Mucosa of stomach (tissue), 1 donor: ENCODE measurements around the gene MCF2L.

Experiments
- H3K27me3 ChIP-seq: one replicate; pipeline ENCODE4 v1.7.0; 2013; ENCODE audit warnings: mild to moderate bottlenecking, low read length; ENCODE audit not compliant: control insufficient read depth, insufficient read depth
- H3K36me3 ChIP-seq: one replicate; pipeline ENCODE4 v1.7.0; 2013; ENCODE audit warnings: low read length; ENCODE audit not compliant: control insufficient read depth, insufficient read depth
- H3K4me1 ChIP-seq: one replicate; pipeline ENCODE4 v1.7.0; 2013; ENCODE audit warnings: mild to moderate bottlenecking, low read length; ENCODE audit not compliant: control insufficient read depth, insufficient read depth
- H3K4me3 ChIP-seq: one replicate; pipeline ENCODE4 v1.7.0; 2013; ENCODE audit warnings: low read length
- H3K9ac ChIP-seq: one replicate; pipeline ENCODE4 v1.7.0; 2013; ENCODE audit warnings: mild to moderate bottlenecking, low read length, moderate library complexity
- H3K9me3 ChIP-seq: one replicate; pipeline ENCODE4 v1.7.0; 2013; ENCODE audit warnings: mild to moderate bottlenecking, low read length, moderate library complexity; ENCODE audit not compliant: control insufficient read depth
- donor health status: Pancreatic carcinoma.

The MCF2L gene

DNA sequence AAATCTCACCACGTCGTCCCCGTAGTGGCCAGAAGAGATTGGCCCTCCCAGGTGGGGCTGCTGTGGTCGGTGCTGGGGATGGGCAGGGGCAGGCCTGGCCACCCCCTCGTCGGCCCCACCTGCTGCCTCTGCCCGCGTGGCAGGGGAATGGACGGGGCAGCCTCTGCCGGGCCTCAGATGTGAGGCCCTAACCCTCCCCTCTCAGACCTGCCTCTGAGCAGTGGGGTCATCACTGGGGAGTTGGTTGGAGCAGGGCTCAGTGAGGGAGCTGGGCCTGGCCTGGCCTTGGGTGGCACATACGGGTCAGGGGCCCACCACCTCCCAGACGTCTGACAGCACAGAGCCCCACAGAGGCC lies 41.5 kb downstream of the MCF2L start:
- H3K4me1 ChIP-seq, result peaks cover 29% of the 10 kb centered on the region
- no peaks in the 10 kb centered on the region for H3K9me3 ChIP-seq
- no peak overlapping the region for H3K4me3 ChIP-seq
- H3K36me3 ChIP-seq, result no peaks in the 10 kb centered on the region
- no peaks in the 10 kb centered on the region for H3K27me3 ChIP-seq
- H3K9ac ChIP-seq, result no peak overlapping the region

DNA sequence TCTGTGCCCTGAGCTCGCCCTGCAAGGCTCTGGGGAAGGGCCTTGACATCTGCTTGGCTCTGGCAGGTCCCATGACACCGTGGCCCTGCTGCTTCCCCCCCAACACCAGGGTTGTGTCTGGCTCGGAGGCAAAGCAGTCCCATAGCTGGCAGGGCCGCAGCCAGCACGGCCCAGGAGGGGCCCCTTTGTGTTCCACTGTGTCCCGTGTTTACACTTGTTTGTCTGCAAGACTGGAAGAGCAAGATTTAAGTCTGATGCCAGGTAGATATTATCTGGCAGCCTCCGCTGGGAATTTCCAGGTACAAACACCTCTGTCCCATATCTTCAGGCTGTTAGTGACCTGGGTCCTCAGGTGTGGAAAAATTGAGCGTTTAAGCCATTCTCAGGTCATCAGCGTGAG lies 44.3 kb downstream of the MCF2L start:
- Histone ChIP-seq H3K36me3 (no peaks in the 10 kb centered on the region), H3K9ac (no peak overlapping the region), H3K9me3 (no peaks in the 10 kb centered on the region), H3K27me3 (no peaks in the 10 kb centered on the region), H3K4me1 (peaks cover 29% of the 10 kb centered on the region), H3K4me3 (no peak overlapping the region)

DNA sequence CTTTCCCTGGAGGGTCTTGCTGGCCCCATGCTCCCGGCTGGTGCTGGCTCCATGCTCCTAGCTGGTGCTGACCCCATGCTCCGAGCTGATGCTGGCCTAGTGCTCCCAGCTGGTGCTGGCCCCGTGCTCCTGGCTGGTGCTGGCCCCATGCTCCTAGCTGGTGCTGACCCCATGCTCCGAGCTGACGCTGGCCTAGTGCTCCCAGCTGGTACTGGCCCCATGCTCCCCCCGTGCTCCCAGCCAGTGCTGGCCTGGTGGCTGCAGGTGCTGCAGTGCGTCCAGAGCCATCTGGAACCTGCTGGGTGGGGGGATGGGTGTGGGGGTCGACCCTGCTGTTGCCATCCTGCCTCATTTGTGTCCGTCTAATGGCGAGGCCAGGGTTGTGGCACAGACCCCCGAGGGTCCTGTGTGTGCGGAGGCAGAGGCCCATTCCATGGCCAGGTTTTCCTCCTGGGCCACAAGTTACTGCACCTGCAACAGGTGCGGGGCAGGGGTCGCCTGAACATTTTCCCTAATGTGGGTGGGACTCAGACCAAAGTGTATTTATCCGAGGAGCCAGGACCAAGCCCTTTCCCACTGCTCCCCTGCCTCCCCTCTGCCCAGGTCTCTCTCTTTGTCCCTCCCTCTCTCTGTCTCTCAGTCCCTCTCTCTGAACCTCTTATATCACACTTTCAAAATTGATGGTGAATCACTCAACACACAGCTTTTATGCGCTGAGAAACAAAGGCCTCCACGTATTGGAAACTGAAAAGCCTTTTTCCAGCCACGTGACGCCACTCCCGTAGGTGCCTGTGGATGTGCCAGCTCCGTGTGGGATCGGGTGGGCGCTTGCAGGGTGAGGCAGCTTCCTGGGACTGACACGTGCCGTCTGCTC lies 45.1 kb downstream of the MCF2L start:
- H3K4me3 ChIP-seq, result no peak overlapping the region
- no peaks in the 10 kb centered on the region for H3K27me3 ChIP-seq
- no peaks in the 10 kb centered on the region for H3K36me3 ChIP-seq
- H3K9ac ChIP-seq, result no peak overlapping the region
- no peaks in the 10 kb centered on the region for H3K9me3 ChIP-seq
- H3K4me1 ChIP-seq, result peaks cover 29% of the 10 kb centered on the region

DNA sequence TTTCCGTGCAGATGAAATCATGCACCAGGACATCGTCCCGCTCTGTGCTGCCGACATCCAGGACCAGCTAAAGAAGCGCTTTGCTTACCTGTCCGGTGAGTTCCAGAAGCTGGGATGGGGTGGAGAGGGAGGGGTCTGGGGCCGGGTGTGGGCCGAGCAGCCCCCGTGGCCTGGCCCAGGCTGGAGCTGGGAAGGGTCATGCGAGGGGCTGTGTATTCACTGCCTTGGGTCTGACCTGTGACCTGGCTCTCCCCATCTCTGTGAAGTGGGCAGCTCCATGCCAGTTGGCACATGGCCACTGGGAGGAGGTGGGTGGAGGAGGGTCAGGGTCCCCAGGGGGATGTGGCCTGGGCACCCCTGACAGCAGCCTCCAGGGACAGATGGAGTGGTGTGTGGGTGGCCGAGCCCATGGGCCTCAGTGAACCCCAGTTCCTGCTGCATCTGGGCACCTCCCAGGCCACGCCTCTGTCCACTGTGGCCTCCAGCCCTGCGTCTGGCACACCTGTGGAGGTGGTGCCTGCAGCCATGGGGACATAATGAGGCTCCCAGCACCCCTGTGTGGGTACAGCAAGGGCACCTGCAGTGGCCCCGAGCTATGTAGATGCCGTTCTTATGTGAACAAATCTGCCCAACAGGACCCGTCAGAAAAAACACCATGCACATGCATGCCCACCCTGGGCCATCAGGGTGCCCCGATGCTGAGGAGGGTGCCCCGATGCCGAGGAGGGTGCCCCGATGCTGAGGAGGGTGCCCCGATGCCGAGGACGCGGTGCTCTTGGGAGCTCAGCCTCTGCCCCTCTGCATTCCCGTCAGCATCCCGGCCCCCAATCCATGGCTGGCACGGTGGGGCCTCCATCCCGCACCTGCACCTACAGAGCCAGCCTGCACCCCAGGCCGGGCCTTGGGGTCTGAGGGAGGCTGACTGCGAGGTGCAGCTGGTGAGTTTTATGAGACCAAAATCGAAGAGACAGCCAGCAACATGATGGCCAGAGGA lies 46.0 kb downstream of the MCF2L start:
- Histone ChIP-seq H3K36me3 (no peaks in the 10 kb centered on the region), H3K4me3 (no peak overlapping the region), H3K27me3 (no peaks in the 10 kb centered on the region), H3K9ac (no peak overlapping the region), H3K4me1 (peaks cover 28% of the 10 kb centered on the region), H3K9me3 (no peaks in the 10 kb centered on the region)

DNA sequence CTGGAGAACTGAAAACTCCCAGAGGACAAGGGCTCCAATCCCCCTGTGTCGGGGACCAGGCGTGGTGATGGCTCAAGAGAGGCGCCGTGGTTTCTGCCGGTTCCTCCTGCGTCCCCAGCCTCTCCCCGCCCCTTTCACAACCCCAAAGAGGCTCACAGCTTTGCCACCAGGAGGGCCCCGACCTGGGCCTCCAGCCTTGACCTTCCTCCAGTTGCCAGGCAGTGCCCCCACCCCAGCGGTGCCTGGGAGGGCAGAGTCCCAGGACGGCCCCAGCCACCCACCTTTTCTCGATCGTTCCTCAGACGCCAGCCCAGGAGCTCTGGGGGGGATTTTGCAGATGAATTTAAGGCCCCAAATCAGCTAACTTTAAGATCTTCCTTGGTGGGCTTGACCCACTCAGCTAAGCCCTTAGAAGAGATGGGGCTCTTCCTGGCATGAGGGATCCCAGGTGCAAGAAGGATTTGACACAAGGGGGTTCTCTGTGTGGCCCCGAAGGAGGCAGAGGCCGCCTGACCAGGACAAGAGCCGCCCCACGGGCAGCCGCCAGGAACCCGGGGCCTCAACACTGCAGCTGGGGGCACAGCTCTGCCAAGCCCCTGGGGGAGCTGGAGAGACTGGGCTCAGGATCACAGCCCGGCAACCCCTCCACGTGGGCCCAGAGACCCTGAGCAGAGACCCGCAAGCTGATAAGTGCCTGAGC lies 47.0 kb downstream of the MCF2L start:
- H3K36me3 ChIP-seq, result no peaks in the 10 kb centered on the region
- H3K27me3 ChIP-seq, result no peaks in the 10 kb centered on the region
- H3K9me3 ChIP-seq, result no peaks in the 10 kb centered on the region
- no peak overlapping the region for H3K9ac ChIP-seq
- H3K4me1 ChIP-seq, result peaks cover 24% of the 10 kb centered on the region
- no peak overlapping the region for H3K4me3 ChIP-seq

DNA sequence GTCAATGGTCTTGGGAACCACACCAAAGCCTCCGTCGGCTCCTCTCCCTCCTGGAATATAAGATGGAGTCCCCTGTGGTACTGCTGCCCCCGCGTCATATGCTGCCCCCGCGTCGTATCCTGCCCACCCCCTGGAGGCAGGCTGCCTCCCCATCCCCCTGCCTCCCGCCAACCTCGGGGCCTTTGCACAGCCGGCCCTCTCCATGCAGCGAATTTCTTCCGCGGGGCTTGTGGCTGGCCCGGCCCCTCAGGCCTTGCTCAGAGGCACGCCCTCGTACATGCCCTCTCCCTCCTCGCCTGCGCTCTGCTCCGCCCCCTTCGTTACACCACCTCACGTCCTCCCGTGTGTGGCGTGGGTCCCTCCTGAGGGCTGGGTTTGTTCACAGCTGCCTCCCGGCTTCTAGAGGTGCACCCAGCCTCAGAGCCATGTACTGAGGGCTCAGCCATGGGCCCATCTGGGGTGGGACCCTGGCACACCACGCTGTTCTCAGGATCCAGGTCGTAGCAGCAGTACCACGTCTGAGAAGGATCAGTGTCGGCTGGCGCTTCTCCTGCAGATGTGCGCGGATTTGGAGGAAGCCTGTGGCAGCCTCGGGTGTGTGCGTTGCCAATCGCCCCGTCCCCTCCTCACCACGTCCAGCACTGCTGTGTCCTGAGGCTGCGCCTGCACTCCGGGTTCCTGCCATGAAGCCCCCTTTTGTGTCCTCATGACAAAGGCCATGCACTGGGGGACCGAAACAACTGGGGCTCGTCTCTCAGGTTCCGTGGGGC lies 47.7 kb downstream of the MCF2L start:
- H3K9me3 ChIP-seq, result no peaks in the 10 kb centered on the region
- H3K4me1 ChIP-seq, result peaks cover 24% of the 10 kb centered on the region
- H3K9ac ChIP-seq, result no peak overlapping the region
- no peaks in the 10 kb centered on the region for H3K36me3 ChIP-seq
- no peaks in the 10 kb centered on the region for H3K27me3 ChIP-seq
- H3K4me3 ChIP-seq, result no peak overlapping the region

DNA sequence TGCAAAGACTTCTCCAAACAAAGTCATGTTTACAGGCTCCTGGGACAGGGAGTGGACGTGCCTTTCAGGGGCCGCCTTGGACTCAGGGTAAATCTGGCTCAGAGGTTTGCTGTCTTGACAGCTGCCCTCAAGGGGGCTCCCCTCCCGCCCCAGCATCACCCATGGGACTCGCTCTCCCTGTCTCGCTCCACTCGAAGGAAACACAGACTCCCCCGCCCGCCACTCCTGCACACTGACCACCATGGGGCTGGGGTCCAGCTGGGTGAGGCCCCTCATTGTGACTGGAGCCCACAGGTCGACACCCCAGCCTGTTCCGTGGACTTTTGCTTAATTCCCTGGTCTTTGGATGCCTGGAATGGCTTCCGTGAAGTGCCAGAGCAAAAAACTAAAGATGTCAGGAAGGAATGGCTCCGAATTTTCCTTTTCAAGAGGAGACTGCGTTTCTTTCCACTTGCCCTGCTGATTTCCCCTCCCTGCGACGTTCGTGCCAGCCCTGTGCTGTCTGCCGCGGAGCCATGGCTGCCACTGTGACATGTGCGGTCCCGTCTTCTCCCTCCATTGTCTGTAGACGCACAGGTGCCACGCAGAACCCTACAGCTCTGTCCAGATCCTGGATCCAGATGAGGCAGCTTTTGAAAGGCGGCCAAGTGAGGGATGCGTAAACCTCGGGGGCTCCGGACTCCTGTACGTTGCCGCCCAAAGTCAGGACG lies 48.6 kb downstream of the MCF2L start:
- Histone ChIP-seq H3K36me3 (no peaks in the 10 kb centered on the region), H3K4me3 (no peak overlapping the region), H3K27me3 (no peaks in the 10 kb centered on the region), H3K9ac (no peak overlapping the region), H3K9me3 (no peaks in the 10 kb centered on the region), H3K4me1 (peaks cover 27% of the 10 kb centered on the region)

DNA sequence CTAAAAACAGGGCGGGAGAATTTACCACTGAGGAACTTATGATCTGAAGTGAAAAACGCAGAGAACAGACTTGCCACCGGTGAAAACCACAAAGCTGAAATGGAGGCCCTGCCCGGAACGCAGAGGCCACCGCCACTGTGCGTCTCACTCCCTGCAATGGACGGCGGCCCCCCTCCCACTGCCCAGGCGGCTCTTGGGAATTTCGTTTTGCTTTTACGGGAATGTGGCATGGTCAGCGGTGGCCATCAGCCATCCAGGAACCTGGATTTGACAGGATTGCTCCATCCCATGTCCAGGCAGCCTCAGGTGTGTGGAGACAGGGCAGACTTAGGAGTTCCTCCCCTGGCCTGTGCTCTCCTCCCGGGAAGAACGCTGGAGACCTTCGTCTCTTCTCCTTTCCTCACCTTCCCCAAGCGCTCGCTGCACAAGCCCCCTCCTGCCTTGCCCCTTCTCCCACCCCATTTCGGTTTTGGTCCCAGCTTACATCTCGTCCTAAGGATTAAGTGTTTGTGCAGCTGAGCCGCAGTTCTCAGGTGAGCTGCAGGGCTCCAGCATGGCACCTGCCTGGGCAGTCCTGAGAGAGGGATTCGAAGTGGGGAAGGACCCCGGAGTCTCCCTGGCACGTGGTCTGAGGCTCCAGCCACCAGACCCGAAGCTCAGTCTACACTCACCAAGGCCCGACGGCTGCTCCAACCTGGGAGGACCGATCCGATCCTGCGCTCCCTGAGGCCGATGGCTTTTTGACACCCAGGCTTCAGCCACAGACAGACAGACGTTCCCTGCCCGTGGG lies 49.9 kb downstream of the MCF2L start:
- Histone ChIP-seq H3K9ac (no peak overlapping the region), H3K27me3 (no peaks in the 10 kb centered on the region), H3K9me3 (no peaks in the 10 kb centered on the region), H3K4me3 (no peak overlapping the region), H3K36me3 (no peaks in the 10 kb centered on the region), H3K4me1 (peaks cover 24% of the 10 kb centered on the region)

DNA sequence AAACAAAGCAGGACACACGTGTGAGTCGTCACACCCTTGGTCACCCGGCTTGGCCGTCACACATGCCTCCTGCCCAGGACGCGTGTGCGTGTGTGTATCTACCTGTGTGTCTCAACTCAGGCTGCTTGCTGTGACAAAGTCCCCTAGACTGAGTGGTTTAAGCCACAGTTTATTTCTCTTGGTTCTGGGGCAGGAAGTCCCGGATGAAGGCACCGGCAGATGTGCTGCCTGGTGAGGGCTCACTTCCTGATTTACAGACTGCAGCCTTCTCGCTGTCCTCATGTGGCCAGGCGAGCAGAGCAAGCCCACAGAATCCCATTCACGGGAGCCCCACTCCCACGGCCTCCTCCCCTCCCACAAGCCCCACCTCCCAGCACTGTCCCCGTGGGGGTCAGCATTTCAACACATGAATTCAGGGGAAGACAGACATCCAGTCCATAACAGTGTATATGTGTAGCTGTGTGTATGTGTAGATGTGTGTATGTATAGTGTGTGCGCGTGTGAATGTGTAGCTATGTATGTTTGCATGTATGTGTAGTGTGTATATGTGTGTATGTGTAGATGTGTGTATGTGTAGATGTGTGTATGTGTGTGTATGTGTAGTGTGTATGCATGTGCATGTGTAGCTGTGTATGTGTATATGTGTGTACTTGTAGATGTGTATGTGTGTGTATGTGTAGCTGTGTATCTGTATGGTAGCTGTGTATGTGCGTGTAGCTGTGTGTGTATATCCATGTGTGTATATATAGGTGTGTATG lies 51.5 kb downstream of the MCF2L start:
- H3K4me3 ChIP-seq, result no peak overlapping the region
- peaks cover 12% of the 10 kb centered on the region for H3K4me1 ChIP-seq
- H3K9ac ChIP-seq, result no peak overlapping the region
- H3K36me3 ChIP-seq, result no peaks in the 10 kb centered on the region
- no peaks in the 10 kb centered on the region for H3K9me3 ChIP-seq
- H3K27me3 ChIP-seq, result no peaks in the 10 kb centered on the region

DNA sequence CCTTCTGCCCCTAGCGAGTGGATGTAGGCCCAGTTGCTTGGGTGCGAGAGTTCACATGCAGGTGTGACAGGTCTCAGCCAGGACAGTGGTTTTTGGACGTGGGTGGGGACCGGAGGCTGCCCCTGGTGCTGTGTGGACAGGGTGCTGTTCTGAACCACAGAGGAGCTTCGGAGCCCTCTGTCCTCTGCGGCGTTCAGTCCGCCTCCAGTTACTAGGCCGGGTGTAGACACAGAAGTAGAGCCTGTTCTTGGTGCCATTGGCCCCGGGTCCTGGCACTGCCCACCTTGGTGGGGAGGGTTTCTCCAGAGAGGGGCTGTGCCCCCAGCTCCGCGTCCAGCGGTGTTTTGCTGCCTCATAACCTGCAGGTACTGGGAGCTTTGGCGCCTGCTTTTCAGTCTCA lies 52.4 kb downstream of the MCF2L start:
- H3K4me1 ChIP-seq, result peaks cover 12% of the 10 kb centered on the region
- H3K36me3 ChIP-seq, result no peaks in the 10 kb centered on the region
- no peaks in the 10 kb centered on the region for H3K27me3 ChIP-seq
- H3K4me3 ChIP-seq, result no peak overlapping the region
- no peaks in the 10 kb centered on the region for H3K9me3 ChIP-seq
- no peak overlapping the region for H3K9ac ChIP-seq
